ENCODE measurements around the gene SMIM32.

DNA sequence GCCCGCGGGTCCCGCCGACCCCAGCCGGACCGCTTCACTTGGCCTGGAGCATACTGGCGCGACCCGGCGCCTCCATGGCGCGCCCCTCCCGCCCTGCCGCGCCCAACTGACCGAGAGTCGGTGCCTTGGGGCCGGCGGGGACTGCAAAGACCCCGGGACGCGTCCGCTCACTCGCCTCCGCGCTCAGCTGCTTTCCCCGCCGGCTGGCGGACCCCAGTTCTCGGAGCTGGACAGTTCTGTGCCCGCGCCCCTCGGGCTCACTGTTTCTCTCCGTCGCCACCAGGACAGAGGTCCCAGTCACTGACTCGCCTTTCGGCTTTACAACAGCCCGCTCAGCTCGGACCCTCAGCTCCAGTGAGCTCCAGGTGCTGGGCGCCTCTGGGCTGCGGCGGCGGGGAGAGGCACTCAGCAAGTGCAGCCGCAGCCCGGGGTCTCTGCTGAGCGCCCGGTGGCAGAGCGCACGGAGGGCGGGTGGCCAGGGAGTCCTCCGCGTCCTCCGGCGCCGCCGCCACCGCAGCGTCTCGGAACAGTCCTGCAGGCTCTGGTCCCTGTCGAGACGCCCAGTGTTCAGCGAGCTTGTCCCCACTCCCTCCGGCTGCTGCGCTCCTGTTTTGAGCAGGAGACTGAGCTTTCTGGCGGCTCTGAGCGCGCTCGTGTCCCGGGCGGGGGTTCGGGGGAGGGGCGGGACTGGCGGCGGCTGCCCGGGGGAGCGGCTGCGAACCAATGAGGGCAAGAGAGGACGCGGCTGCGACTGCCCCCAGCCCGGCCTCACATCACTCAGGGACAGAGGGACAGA is at the start of gene SMIM32:
- TF ChIP-seq, protein P1, sequence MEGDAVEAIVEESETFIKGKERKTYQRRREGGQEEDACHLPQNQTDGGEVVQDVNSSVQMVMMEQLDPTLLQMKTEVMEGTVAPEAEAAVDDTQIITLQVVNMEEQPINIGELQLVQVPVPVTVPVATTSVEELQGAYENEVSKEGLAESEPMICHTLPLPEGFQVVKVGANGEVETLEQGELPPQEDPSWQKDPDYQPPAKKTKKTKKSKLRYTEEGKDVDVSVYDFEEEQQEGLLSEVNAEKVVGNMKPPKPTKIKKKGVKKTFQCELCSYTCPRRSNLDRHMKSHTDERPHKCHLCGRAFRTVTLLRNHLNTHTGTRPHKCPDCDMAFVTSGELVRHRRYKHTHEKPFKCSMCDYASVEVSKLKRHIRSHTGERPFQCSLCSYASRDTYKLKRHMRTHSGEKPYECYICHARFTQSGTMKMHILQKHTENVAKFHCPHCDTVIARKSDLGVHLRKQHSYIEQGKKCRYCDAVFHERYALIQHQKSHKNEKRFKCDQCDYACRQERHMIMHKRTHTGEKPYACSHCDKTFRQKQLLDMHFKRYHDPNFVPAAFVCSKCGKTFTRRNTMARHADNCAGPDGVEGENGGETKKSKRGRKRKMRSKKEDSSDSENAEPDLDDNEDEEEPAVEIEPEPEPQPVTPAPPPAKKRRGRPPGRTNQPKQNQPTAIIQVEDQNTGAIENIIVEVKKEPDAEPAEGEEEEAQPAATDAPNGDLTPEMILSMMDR (IDR thresholded peaks at IDR 0.05; ENCODE audit: insufficient read depth, low read depth, low read length) = no peak
- TF ChIP-seq EZH2 (IDR thresholded peaks at IDR 0.05; ENCODE audit: insufficient read depth, low read length) = peak; percentile 92
